Stimulated activated CD8-positive, alpha-beta memory T cell treated with anti-CD3 and anti-CD28 coated beads, Interleukin-2, amount 100 ng/mL, for 48 hours (primary cell): ENCODE data around the gene HEPACAM.

Experiments
- DNase-seq, 2 donors: peaks; one replicate each; pipeline ENCODE4 v3.0.0-alpha.2; 2020; ENCODE audit warnings: low read depth in 2 of 2

HEPACAM gene

GRCh38 chr11:124943254-124943616 is 7.4 kb upstream of the HEPACAM start:
- no peak for DNase-seq

- DNase-seq = no peak
Observed at GRCh38 chr11:124942466-124943253, 6.8 kb upstream of the HEPACAM start.

- DNase-seq = no peak
Observed at GRCh38 chr11:124941703-124942102, 5.9 kb upstream of the HEPACAM start.

GRCh38 chr11:124938970-124939369 is 3.1 kb upstream of the HEPACAM start:
- DNase-seq = no peak

- no peak for DNase-seq
Observed at GRCh38 chr11:124938206-124938765, 2.4 kb upstream of the HEPACAM start.

- no peak for DNase-seq
Observed at GRCh38 chr11:124937336-124937935, 1.6 kb upstream of the HEPACAM start.

- DNase-seq = no peak
Observed at GRCh38 chr11:124934862-124935547, 842 bp downstream of the HEPACAM start.

- no peak for DNase-seq
Observed at GRCh38 chr11:124930799-124931198, 5.0 kb downstream of the HEPACAM start.

GRCh38 chr11:124928942-124929665 is 6.7 kb downstream of the HEPACAM start:
- DNase-seq = no peak

GRCh38 chr11:124923296-124923695 is 12.6 kb downstream of the HEPACAM start:
- DNase-seq = no peak

GRCh38 chr11:124922831-124923230 is 13.0 kb downstream of the HEPACAM start:
- no peak for DNase-seq

- peak; percentile 68 to 74 for DNase-seq
Observed at GRCh38 chr11:124920870-124921609, 14.8 kb downstream of the HEPACAM start.

GRCh38 chr11:124920356-124920755 is 15.5 kb downstream of the HEPACAM start:
- no peak for DNase-seq

GRCh38 chr11:124919898-124920297 is 15.9 kb downstream of the HEPACAM start:
- DNase-seq = no peak

- no peak for DNase-seq
Observed at GRCh38 chr11:124918950-124919349, 16.9 kb downstream of the HEPACAM start, which contains the start of gene HEPN1. TSS of gene HEPN1 (plus strand) at chr11:124919250.

- no peak for DNase-seq
Observed at GRCh38 chr11:124917115-124917637, 18.7 kb downstream of the HEPACAM start.

GRCh38 chr11:124916370-124916710 is 19.5 kb downstream of the HEPACAM start:
- DNase-seq = no peak

- DNase-seq = no peak
Observed at GRCh38 chr11:124915541-124916369, 20.1 kb downstream of the HEPACAM start.

GRCh38 chr11:124902616-124903015 is 33.2 kb downstream of the HEPACAM start:
- DNase-seq = no peak

GRCh38 chr11:124900464-124900863 is 35.4 kb downstream of the HEPACAM start:
- DNase-seq = no peak
